ENCODE measurements around the gene MRPS5. TPM values are rescaled to one million over a fixed set of nuclear protein-coding genes. Genes with fewer than 3 reads are reported as not detected.
"Not testable (repeated sequence)": the region's sequence is repeated elsewhere in the genome, so short reads cannot be mapped to it uniquely, and the experiment has no call there.

MRPS5 gene
- total and polyA plus RNA-seq, 2 experiments from 2014 or later, result 44.4 to 55.3 TPM

GRCh38 chr2:95039363-95039762, 82.2 kb downstream of the MRPS5 start:
- Histone ChIP-seq H4K20me1 (ENCODE audit: insufficient read depth, poor library complexity, severe bottlenecking) (no peaks in the 10 kb centered on the region), H3K4me2 (no peak overlapping the region), H3K9me3 (ENCODE audit: low read depth) (no peaks in the 10 kb centered on the region), H3K79me2 (no peaks in the 10 kb centered on the region), H3K9me2 (replicated peaks; ENCODE audit: insufficient read depth) (no peaks in the 10 kb centered on the region), H3K4me1 (ENCODE audit: insufficient read depth) (no peaks in the 10 kb centered on the region), H3K4me3 (no peak overlapping the region), H3K27ac (no peak overlapping the region), H2AFZ (no peak overlapping the region), H3K27me3 (no peaks in the 10 kb centered on the region), H3K36me3 (replicated peaks; ENCODE audit: insufficient read depth, low read depth) (no peaks in the 10 kb centered on the region)
- WGBS (ENCODE audit: low lambda C conversion rate, missing lambda C conversion rate), result 55% methylated on average over 1 of the region's 1 CpG
- no peak for DNase-seq (ENCODE audit: low spot score)
- no peak for TF ChIP-seq EZH2 (IDR thresholded peaks at IDR 0.05; ENCODE audit: borderline replicate concordance)
- TF ChIP-seq EZH2phosphoT487 (IDR thresholded peaks at IDR 0.05; ENCODE audit: low read depth, severe bottlenecking, unreplicated experiment), result no peak
- TF ChIP-seq CTCF (IDR thresholded peaks at IDR 0.05; ENCODE audit: poor library complexity), result no peak

GRCh38 chr2:95038635-95039298, 82.8 kb downstream of the MRPS5 start:
- Histone ChIP-seq H2AFZ (no peak overlapping the region), H3K27me3 (no peaks in the 10 kb centered on the region), H3K27ac (no peak overlapping the region), H3K9me2 (replicated peaks; ENCODE audit: insufficient read depth) (no peaks in the 10 kb centered on the region), H3K4me2 (no peak overlapping the region), H3K4me1 (ENCODE audit: insufficient read depth) (no peaks in the 10 kb centered on the region), H3K79me2 (no peaks in the 10 kb centered on the region), H4K20me1 (ENCODE audit: insufficient read depth, poor library complexity, severe bottlenecking) (no peaks in the 10 kb centered on the region), H3K9me3 (ENCODE audit: low read depth) (no peaks in the 10 kb centered on the region), H3K36me3 (replicated peaks; ENCODE audit: insufficient read depth, low read depth) (no peaks in the 10 kb centered on the region), H3K4me3 (no peak overlapping the region)
- DNase-seq (ENCODE audit: low spot score), result no peak
- TF ChIP-seq EZH2 (IDR thresholded peaks at IDR 0.05; ENCODE audit: borderline replicate concordance), result no peak
- TF ChIP-seq EZH2phosphoT487 (IDR thresholded peaks at IDR 0.05; ENCODE audit: low read depth, severe bottlenecking, unreplicated experiment), result no peak
- no peak for TF ChIP-seq CTCF (IDR thresholded peaks at IDR 0.05; ENCODE audit: poor library complexity)
- 95% methylated on average over 3 of the region's 4 CpGs for WGBS (ENCODE audit: low lambda C conversion rate, missing lambda C conversion rate)

- not testable (repeated sequence) for H3K27ac ChIP-seq; H3K9me3 ChIP-seq (ENCODE audit: low read depth); DNase-seq (ENCODE audit: low spot score); H3K4me3 ChIP-seq; H2AFZ ChIP-seq; H4K20me1 ChIP-seq (ENCODE audit: insufficient read depth, poor library complexity, severe bottlenecking); H3K79me2 ChIP-seq; H3K27me3 ChIP-seq; H3K9me2 ChIP-seq (replicated peaks; ENCODE audit: insufficient read depth); H3K4me1 ChIP-seq (ENCODE audit: insufficient read depth); H3K4me2 ChIP-seq; H3K36me3 ChIP-seq (replicated peaks; ENCODE audit: insufficient read depth, low read depth)
- 96% methylated on average over 3 of the region's 3 CpGs for WGBS (ENCODE audit: low lambda C conversion rate, missing lambda C conversion rate)
These were observed 83.6 kb downstream of the MRPS5 start for GRCh38 chr2:95037841-95038585.

GRCh38 chr2:95037384-95037839, 84.2 kb downstream of the MRPS5 start:
- Histone ChIP-seq H3K36me3 (replicated peaks; ENCODE audit: insufficient read depth, low read depth) (no peaks in the 10 kb centered on the region), H3K4me2 (no peak overlapping the region), H3K27ac (no peak overlapping the region), H3K9me2 (replicated peaks; ENCODE audit: insufficient read depth) (no peaks in the 10 kb centered on the region), H3K79me2 (no peaks in the 10 kb centered on the region), H3K4me3 (no peak overlapping the region), H3K9me3 (ENCODE audit: low read depth) (no peaks in the 10 kb centered on the region), H2AFZ (no peak overlapping the region), H3K4me1 (ENCODE audit: insufficient read depth) (no peaks in the 10 kb centered on the region), H4K20me1 (ENCODE audit: insufficient read depth, poor library complexity, severe bottlenecking) (no peaks in the 10 kb centered on the region), H3K27me3 (no peaks in the 10 kb centered on the region)
- DNase-seq (ENCODE audit: low spot score), result no peak
- TF ChIP-seq CTCF (IDR thresholded peaks at IDR 0.05; ENCODE audit: poor library complexity) (no peak), EZH2phosphoT487 (IDR thresholded peaks at IDR 0.05; ENCODE audit: low read depth, severe bottlenecking, unreplicated experiment) (no peak), EZH2 (IDR thresholded peaks at IDR 0.05; ENCODE audit: borderline replicate concordance) (no peak)
- WGBS (ENCODE audit: low lambda C conversion rate, missing lambda C conversion rate), result 96% methylated on average over 2 of the region's 2 CpGs

Data from hepatocyte (in vitro differentiated cells).